Adrenal gland (tissue), 12 donors: ENCODE results near the gene HEATR5A. TPM values are rescaled to one million over a fixed set of nuclear protein-coding genes. Genes with fewer than 3 reads are reported as not detected.

Experiments
- DNase-seq, 7 donors: peaks; one replicate each; pipeline ENCODE4 v3.0.0-alpha.2; 2019 to 2020
- H3K27ac ChIP-seq, 5 donors: fragments of 200-600 bp; sonication (generic) in 4 of 5; 1 replicate in 3 of 5; 2 replicates in 2 of 5; pipeline versions ENCODE4 v1.5.1 to v1.8.0; 2016 to 2020; ENCODE audit warnings: mild to moderate bottlenecking in 1 of 5
- H3K27me3 ChIP-seq: fragments of 200-600 bp; 2 replicates; pipeline ENCODE4 v1.8.0; 2021
- H3K36me3 ChIP-seq, 2 donors: fragments of 200-600 bp; replicated peaks in 1 of 2; 1 replicate in 1 of 2; 2 replicates in 1 of 2; pipeline versions ENCODE4 v1.5.1 to v1.8.0; 2018 to 2022
- H3K4me1 ChIP-seq, 2 donors: fragments of 200-600 bp; replicated peaks in 1 of 2; 1 replicate in 1 of 2; 2 replicates in 1 of 2; pipeline versions ENCODE4 v1.5.1 to v1.8.0; 2018 to 2021
- H3K4me3 ChIP-seq, 4 donors: fragments of 200-600 bp; sonication (generic) in 3 of 4; one replicate each; pipeline ENCODE4 v1.5.1; 2016 to 2018
- H3K9me3 ChIP-seq, 3 donors: fragments of 200-600 bp; sonication (generic) in 1 of 3; replicated peaks in 1 of 3; 1 replicate in 2 of 3; 2 replicates in 1 of 3; pipeline versions ENCODE4 v1.5.1 to v1.8.0; 2016 to 2021
- POLR2A ChIP-seq, 2 donors: fragments of 450-650 bp; IDR thresholded peaks; one replicate each; pipeline ENCODE4 v1.6.1; 2017; ENCODE audit warnings: antibody characterized with exemption in 2 of 2, mild to moderate bottlenecking in 2 of 2, moderate library complexity in 1 of 2
- WGBS, 4 donors: extraction: QIAGEN DNeasy Blood & Tissue Kit in 2 of 4; methylation state at CpG; one replicate each; pipeline versions ENCODE4 v1.1.5 to v1.1.7; 2013 to 2017; 5-methylcytosine and 5-hydroxymethylcytosine counted together
- intact Hi-C, 2 donors: fragments of 100-400 bp; cut with DNase I; formaldehyde crosslinking; loops; one replicate each; pipeline versions ENCODE4 v1.14.1 to v1.15.0; 2022 to 2023
- polyA plus RNA-seq, 3 donors: library from polyadenylated mRNA; stranded (reverse); fragments of 200-250 nt in 2 of 3; fragments of 350-450 nt in 1 of 3; fragmentation: Illumina TruSeq in 1 of 3; extraction: RNeasy Lipid Tissue Mini Kit (QIAGEN cat#74804) in 1 of 3; gene quantifications; one replicate each; pipeline ENCODE4 v1.2.3, GENCODE V29; 2013 to 2014
- total RNA-seq, 9 donors: library from RNA; depleted of rRNA in 4 of 9; stranded (reverse); fragments of >200 nt in 4 of 9; fragments of 120-200 nt in 1 of 9; fragmentation: NEBNext Ultra II Directional in 1 of 9; extraction: Animal tissue kit (Norgen Biotek cat#: 25700) in 1 of 9; gene quantifications; one replicate each; pipeline versions ENCODE4 v1.1.0 to v1.2.4, GENCODE V29; 2013 to 2023
- TF ChIP-seq, protein P1 (sequence below), 6 experiments: fragments of 450-650 bp in 4 of 6; fragments of 200-600 bp in 2 of 6; sonication (generic) in 1 of 6; IDR thresholded peaks; 1 replicate in 5 of 6; 2 replicates in 1 of 6; pipeline versions ENCODE4 v1.5.1 to v1.8.0; 2016 to 2021; ENCODE audit warnings: antibody characterized with exemption in 6 of 6, mild to moderate bottlenecking in 2 of 6, moderate library complexity in 1 of 6
- donor health status: healthy with polysubstance abuse.
- donor health status: Bipolar disorder and iron deficiency.
- donor health status: DM: yes; HTN: yes; CAD: no.
- donor health status: DM: no; HTN: no; CAD: no.
- donor health status: DM: no; HTN: no; CAD: no.
- donor health status: DM: yes; HTN: yes; CAD: no.

Gene HEATR5A
- total and polyA plus RNA-seq, 12 donors, result 20.8 to 60.4 (median 40.1) TPM

DNA sequence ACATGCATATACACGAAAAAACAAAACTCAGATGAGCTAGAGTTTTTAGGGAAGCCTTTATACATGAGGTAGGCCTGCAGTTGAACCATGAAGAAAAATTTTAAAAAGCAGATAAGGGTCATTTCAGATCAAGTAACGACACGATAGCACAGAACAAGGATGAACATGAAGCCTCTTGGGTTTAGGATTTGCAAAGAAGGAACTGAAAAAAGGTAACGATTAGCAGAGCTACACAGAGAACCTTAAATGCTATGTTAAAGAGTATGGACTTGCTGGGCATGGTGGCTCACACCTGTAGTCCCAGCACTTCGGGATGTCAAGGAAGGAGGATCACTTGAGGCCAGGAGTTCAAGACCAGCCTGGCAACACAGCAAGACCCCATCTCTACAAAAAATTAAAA lies 116.7 kb downstream of the HEATR5A start:
- TF ChIP-seq, protein P1, sequence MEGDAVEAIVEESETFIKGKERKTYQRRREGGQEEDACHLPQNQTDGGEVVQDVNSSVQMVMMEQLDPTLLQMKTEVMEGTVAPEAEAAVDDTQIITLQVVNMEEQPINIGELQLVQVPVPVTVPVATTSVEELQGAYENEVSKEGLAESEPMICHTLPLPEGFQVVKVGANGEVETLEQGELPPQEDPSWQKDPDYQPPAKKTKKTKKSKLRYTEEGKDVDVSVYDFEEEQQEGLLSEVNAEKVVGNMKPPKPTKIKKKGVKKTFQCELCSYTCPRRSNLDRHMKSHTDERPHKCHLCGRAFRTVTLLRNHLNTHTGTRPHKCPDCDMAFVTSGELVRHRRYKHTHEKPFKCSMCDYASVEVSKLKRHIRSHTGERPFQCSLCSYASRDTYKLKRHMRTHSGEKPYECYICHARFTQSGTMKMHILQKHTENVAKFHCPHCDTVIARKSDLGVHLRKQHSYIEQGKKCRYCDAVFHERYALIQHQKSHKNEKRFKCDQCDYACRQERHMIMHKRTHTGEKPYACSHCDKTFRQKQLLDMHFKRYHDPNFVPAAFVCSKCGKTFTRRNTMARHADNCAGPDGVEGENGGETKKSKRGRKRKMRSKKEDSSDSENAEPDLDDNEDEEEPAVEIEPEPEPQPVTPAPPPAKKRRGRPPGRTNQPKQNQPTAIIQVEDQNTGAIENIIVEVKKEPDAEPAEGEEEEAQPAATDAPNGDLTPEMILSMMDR (IDR thresholded peaks at IDR 0.05), result no peak
- TF ChIP-seq POLR2A (IDR thresholded peaks at IDR 0.05), result no peak
- H3K36me3 ChIP-seq, result peaks cover 0 to 46% of the 10 kb centered on the region in 2 donors
- no peaks in the 10 kb centered on the region for H3K4me1 ChIP-seq
- H3K4me3 ChIP-seq, result no peak overlapping the region
- no peaks in the 10 kb centered on the region for H3K9me3 ChIP-seq
- H3K27ac ChIP-seq, result no peak overlapping the region
- H3K27me3 ChIP-seq, result no peaks in the 10 kb centered on the region
- DNase-seq, result no peak
- intact Hi-C loops, result no loop called here
- 92 to 94% (median 94%) methylated on average over 5 of the region's 5 CpGs for WGBS, 4 donors

DNA sequence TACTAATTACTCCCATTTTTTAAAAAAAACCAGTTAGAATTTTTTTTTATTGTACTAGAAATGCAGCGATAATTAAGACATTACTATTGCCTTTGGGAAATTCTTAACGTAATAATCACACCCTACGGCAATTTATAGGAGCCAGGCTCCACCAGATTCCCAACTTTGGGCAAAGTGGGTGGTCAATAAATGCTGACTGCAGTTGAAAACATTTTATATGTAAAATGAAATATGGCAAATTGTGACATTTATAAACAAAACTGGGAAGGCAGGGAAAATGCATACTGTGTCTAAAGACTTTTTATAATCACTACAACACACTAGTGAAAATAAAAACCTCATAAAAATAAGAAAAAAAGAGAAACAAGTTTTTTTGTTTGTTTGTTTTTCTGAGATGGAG lies 119.5 kb downstream of the HEATR5A start:
- Histone ChIP-seq H3K9me3 (no peaks in the 10 kb centered on the region), H3K27ac (no peak overlapping the region), H3K4me3 (no peak overlapping the region), H3K36me3 (peaks cover 0 to 38% of the 10 kb centered on the region in 2 donors), H3K27me3 (no peaks in the 10 kb centered on the region), H3K4me1 (no peaks in the 10 kb centered on the region)
- DNase-seq, result no peak
- TF ChIP-seq, protein P1 (IDR thresholded peaks at IDR 0.05), result no peak
- no peak for TF ChIP-seq POLR2A (IDR thresholded peaks at IDR 0.05)
- WGBS, 4 donors, result 95 to 99% (median 98%) methylated on average over 3 of the region's 3 CpGs
- intact Hi-C loops, result no loop called here

DNA sequence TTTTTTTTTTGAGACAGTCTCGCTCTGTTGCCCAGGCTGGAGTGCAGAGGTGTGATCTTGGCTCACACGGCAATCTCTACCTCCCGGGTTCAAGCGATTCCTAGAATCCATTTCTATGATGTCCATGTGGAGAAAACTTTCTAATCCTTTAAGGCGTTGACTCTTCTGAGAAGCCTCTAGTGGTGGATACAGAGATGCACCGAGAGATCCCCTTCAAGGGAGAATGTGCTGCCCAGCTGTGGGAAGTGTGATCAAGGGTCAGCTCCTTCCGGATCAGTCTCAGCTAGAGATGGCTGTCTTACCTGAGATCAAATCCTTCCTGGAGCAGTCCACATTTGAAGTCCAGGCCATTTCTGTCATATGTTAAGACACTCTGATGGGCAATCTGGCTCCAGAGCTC lies 120.1 kb downstream of the HEATR5A start:
- H3K4me1 ChIP-seq, result no peaks in the 10 kb centered on the region
- intact Hi-C loops, result no loop called here
- no peak overlapping the region for H3K4me3 ChIP-seq
- no peaks in the 10 kb centered on the region for H3K27me3 ChIP-seq
- no peaks in the 10 kb centered on the region for H3K9me3 ChIP-seq
- DNase-seq, result no peak
- TF ChIP-seq POLR2A (IDR thresholded peaks at IDR 0.05), result no peak
- TF ChIP-seq, protein P1 (IDR thresholded peaks at IDR 0.05), result no peak
- H3K36me3 ChIP-seq, result peaks cover 0 to 38% of the 10 kb centered on the region in 2 donors
- 96 to 100% (median 97%) methylated on average over 7 of the region's 7 CpGs for WGBS, 4 donors
- no peak overlapping the region for H3K27ac ChIP-seq

DNA sequence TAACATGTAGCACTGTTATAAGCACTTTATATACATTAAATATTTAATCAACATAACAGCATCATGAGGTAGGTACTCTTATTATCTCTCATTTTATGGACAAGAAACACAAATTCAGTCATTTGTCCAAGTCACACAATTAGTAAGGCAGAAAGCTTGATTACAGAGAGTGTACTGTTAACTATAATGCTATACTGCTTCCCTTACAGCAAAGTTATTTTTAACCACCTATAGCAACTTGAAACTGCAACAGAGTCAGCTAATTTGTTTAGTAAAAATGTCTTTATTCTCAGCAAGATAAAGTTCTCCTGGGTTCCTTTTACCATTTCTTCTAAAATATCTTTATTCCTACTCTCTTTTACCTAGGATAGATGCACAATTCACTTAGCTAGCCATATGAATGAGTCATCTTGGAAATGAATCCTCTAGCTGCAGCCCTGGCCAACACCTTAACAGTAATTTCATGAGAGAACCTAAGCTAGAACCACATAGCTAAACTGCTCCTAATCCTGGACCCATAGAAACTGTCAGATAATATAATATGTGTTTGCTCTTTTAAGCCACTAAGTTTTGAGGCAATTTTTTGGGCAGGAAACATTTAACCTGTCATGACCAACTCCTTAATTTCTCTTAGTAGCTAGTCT lies 122.5 kb downstream of the HEATR5A start:
- TF ChIP-seq POLR2A (IDR thresholded peaks at IDR 0.05), result no peak
- TF ChIP-seq, protein P1 (IDR thresholded peaks at IDR 0.05), result no peak

More for the DNA sequence above, 122.5 kb downstream of the HEATR5A start:
- no peak overlapping the region for H3K27ac ChIP-seq
- peaks cover 0 to 27% of the 10 kb centered on the region in 2 donors for H3K36me3 ChIP-seq
- H3K9me3 ChIP-seq, result no peaks in the 10 kb centered on the region
- H3K4me3 ChIP-seq, result no peak overlapping the region
- H3K4me1 ChIP-seq, result no peaks in the 10 kb centered on the region
- DNase-seq, result no peak
- intact Hi-C loops, result no loop called here
- H3K27me3 ChIP-seq, result no peaks in the 10 kb centered on the region
